AG04449 (cell line): ENCODE results near the gene TET1.
A peak's percentile ranks its signal among the peaks of the same experiment; 100 is the strongest.

Experiments used
- CTCF ChIA-PET: fragments of 350-600 bp; formaldehyde crosslinking; extraction: SDS; loops from one replicate; lab custom pipeline; 2021; ENCODE audit warnings: antibody characterized with exemption; lab: Yijun Ruan, JAX
- POLR2A ChIA-PET: fragments of 400-600, 350-600 bp; formaldehyde crosslinking; extraction: SDS; loops from one replicate; lab custom pipeline; 2020; ENCODE audit warnings: antibody characterized with exemption, inconsistent platforms; lab: Yijun Ruan, JAX
- DNase-seq: peaks from one replicate; pipeline ENCODE4 v3.0.0-alpha.2; 2010; ENCODE audit warnings: low read depth, low spot score
- H3K4me3 ChIP-seq: 2 replicates; pipeline ENCODE4 v1.5.1; 2011; ENCODE audit warnings: low read depth, mild to moderate bottlenecking, control low read depth, low read length
- TF ChIP-seq, protein P1 (sequence below): IDR thresholded peaks from one replicate; pipeline ENCODE4 v1.5.1; 2011; ENCODE audit warnings: mild to moderate bottlenecking, moderate library complexity, low read length, control low read depth, inconsistent platforms; ENCODE audit not compliant: insufficient read depth; ENCODE audit errors: missing control alignments

Gene TET1

DNA sequence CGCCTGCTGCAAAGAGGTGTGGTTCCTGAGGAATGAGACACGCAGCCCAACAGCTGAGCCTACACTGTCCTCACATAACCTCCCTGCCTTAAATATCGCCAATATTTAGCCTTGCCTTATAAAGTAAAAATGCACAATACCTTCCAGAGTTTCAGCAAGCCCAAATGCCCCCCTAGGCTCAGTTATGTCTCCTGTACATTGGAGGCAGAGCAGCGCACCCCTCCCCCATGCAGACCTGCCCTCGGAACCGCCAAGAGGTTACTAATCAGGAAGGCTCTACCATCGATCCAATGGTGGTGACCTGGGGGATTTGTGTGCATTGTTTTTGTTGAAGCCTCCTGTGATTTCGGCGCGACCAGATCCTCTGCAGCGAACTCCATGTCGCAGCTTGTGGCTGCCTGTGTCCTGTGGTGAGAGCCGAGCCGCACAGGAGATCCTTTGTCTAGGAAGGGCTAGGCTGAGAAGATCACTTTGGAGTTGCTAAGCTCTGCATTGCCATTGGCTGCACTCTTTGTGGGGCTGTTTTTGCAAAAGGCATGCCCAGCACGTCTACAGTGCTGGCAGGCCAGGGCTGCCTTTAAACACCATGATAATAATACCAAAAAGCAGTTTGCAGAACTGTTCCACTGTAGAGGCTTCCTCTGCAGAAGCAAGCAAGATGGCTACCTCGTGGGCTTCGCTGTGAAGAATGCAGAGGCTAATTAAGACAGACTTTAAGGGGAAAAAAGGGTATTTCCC is 40.1 kb downstream of the TET1 start:
- TF ChIP-seq, protein P1, sequence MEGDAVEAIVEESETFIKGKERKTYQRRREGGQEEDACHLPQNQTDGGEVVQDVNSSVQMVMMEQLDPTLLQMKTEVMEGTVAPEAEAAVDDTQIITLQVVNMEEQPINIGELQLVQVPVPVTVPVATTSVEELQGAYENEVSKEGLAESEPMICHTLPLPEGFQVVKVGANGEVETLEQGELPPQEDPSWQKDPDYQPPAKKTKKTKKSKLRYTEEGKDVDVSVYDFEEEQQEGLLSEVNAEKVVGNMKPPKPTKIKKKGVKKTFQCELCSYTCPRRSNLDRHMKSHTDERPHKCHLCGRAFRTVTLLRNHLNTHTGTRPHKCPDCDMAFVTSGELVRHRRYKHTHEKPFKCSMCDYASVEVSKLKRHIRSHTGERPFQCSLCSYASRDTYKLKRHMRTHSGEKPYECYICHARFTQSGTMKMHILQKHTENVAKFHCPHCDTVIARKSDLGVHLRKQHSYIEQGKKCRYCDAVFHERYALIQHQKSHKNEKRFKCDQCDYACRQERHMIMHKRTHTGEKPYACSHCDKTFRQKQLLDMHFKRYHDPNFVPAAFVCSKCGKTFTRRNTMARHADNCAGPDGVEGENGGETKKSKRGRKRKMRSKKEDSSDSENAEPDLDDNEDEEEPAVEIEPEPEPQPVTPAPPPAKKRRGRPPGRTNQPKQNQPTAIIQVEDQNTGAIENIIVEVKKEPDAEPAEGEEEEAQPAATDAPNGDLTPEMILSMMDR = no peak
- ChIA-PET POLR2A (interaction anchor here (0.6 to 3.5 kb wide), 3 partner anchors 11 to 64 kb away, joined by 4 to 27 read pairs (median 4); partner anchors contain the start of gene TET1), CTCF (interaction anchor here (1.3 to 3.8 kb wide), 3 partner anchors 38 to 50 kb away, joined by 3 to 13 read pairs (median 4); partner anchors contain the start of gene TET1)
- peak overlapping the region; percentile 58 for H3K4me3 ChIP-seq
- DNase-seq = peak; percentile 79

DNA sequence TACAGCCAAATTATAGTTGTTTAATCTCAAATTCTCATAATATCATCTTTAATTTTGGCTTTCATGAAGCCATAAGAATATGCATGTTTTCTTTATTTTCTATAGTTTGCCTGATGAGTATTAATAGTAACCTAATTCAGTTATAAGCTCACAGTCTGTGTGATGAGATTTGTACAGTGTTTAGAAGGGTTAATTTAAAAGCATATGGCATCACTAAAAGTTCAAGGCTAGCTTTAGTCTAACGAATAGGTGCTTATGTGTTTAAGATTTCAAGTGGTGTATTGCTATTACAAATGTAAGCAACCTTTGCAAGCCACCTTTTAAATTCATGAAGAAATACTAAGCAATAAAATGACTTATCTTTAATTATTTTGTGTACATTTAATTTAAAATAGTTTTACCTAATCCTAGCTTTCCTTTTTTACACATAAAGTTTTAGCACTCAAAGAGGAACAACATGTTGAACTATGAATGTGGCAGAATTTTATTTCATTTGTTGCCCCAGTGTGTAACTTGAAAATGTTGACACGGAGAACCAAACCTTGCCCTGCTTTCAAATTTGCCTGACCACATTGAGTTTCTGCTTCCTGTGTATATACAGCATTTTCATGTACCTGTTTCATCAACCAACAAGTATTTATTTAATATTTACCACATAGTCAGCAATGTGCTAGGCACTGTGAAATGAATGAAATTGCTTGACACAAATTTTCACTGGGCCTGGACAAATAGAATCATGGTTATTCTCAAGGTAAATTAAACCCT is 41.5 kb downstream of the TET1 start:
- TF ChIP-seq, protein P1 = no peak
- peak overlapping the region; percentile 58 for H3K4me3 ChIP-seq
- CTCF ChIA-PET = interaction anchor here (0.7 to 3.8 kb wide), 4 partner anchors 9 to 56 kb away, joined by 3 to 13 read pairs (median 4); partner anchors contain the start of gene TET1
- no peak for DNase-seq
- POLR2A ChIA-PET = interaction anchor here (3.5 kb wide), 1 partner anchor 41 kb away, joined by 27 read pairs; the partner anchor contains the start of gene TET1

GRCh38 chr10:68602434-68602833 is 42.3 kb downstream of the TET1 start:
- CTCF ChIA-PET = no interaction called here
- H3K4me3 ChIP-seq = 0 out of 2 replicates have a peak overlapping the region, but pooled peaks have one; percentile 1
- DNase-seq = no peak
- POLR2A ChIA-PET = interaction anchor here (3.5 kb wide), 1 partner anchor 42 kb away, joined by 27 read pairs; the partner anchor contains the start of gene TET1
- TF ChIP-seq, protein P1 = no peak

- POLR2A ChIA-PET = interaction anchor here (0.6 kb wide), 1 partner anchor 49 kb away, joined by 3 read pairs; no protein-coding TSS in a partner anchor
- CTCF ChIA-PET = no interaction called here
- TF ChIP-seq, protein P1 = no peak
- H3K4me3 ChIP-seq = no peak overlapping the region
- DNase-seq = no peak
Measured at GRCh38 chr10:68603766-68604165, 43.6 kb downstream of the TET1 start.

DNA sequence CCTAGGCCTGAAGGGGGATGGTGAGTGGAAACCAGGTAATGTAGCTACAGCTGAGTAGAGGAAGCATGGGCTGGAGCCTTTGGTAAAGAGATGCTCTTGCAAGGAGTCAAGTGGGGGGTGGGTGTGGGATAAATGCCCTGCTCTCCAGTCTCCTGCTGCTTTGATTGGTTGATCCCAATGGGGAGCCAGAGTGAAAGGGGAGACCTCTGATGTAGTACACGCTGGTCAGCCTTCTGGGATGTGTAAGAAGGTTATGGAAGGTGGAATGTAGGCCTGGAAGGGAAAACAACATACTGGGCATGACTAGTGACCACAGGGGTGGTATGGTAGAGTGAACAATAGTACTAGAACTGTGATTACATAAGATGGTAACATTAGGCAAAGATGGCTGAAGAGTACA is 44.3 kb downstream of the TET1 start:
- DNase-seq = no peak
- TF ChIP-seq, protein P1 = no peak
- H3K4me3 ChIP-seq = no peak overlapping the region
- ChIA-PET POLR2A (interaction anchor here (0.6 kb wide), 1 partner anchor 213 kb away, joined by 3 read pairs; no protein-coding TSS in a partner anchor), CTCF (interaction anchor here (1.6 kb wide), 1 partner anchor 10 kb away, joined by 4 read pairs; no protein-coding TSS in a partner anchor)
